ENCODE measurements around the gene DAAM2.

Gene DAAM2

DNA sequence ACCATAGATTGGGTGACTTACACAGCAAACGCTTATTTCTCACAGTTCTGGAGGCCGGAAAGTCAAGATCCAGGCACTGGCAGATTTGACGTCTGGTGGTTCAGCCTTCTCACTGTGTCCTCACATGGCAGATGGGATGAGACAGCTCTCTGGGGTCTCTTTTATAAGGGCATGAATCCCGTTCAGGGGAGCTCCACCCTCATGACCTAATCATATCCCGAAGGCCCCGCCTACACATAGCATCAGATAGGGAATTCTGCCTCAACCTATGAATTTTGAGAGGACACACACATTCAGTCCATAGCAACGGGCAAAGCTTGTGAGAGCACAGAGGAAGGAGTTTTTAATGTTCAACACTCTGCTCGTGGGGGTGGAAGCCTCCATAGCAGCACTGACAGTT lies 27.5 kb downstream of the DAAM2 start:
- DNase-seq = no peak

DNA sequence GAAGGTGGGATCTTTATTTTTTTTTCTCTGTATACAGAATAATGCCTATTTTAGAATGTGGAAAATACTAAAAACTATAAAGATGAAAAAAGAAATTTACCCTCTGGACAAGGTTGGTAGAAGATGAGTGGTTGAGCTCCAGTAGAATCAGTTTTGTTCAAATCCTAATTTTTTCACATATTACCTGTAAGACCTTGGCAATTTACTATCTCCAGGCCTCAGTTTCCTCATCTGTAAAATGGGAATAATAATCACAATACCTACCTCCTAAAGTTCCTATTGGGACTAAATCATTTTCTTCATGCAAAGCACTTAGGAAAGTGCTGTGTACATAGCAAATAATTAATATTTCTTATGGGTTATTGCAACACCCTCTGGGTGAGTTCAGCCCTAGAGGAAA lies 28.4 kb downstream of the DAAM2 start:
- no peak for DNase-seq

DNA sequence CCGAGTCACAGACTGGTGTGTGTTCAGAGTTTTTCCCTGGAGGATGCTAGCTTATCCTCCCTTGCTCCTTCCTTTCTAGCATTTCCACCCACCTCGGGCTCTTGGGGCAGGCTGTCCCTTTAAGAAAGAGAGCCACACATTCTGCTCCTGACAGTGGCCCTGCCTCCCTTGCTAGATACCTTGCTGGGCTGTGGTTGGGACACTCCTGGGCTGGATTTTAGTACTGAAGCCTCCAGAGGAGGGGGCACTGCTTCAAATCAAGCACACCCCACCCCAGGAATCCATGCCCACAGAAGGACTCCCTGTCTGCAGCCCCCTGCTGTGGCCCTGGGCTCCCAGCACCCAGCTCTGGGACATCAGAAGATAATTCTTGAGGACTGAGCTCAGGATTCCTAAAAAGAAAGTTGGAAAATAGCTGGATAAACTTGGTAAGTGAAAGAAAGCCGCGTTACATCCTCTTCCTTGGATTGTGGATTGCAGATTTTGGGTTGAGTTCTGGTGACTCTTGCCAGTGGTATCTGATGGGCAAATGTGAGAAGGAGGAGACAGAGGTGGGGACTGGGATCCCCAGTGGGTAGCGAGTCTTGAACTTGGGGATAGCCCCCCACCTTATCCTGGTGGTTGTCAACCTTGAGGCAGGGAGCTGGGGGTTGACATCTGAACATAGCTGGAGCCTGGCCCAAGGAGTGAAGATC lies 29.0 kb downstream of the DAAM2 start:
- DNase-seq = no peak

DNA sequence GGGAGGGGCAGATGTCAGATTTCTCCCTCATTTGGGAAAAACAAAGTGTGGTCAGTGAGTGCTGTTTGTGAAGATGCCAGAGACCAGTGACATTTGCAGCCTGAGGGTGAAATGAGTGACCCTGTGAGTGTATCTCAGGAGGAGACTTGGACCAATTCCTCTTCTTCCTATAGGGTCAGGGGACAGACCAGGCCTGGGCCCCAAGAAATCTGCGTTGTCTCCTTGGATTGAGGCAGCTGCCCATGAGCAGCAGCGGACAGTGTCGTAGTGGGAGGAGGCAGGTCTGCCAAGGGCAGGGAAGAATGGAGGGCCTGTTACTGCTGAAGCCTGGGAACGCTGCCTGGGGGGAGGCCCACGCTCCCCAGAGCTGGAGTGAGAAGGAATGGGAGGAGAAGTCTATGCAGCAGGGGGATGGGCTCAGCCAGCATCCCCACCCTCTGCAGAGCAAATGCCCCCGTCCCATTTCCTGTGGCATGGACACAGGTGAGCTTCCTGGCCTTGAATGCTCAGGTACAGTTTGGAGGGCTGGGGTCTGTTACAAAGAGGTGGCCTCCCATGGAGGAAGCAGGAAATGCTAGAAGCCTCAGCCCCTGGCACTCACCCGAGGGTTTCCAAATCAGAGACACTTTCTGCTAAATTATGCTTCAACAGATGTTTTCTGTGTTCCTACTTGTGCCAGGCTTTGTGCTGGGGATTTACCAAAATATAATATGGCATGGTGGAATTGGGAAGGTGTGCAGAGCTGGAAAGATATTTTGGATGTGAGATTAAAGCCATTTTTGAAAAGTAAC lies 29.8 kb downstream of the DAAM2 start:
- DNase-seq = no peak

DNA sequence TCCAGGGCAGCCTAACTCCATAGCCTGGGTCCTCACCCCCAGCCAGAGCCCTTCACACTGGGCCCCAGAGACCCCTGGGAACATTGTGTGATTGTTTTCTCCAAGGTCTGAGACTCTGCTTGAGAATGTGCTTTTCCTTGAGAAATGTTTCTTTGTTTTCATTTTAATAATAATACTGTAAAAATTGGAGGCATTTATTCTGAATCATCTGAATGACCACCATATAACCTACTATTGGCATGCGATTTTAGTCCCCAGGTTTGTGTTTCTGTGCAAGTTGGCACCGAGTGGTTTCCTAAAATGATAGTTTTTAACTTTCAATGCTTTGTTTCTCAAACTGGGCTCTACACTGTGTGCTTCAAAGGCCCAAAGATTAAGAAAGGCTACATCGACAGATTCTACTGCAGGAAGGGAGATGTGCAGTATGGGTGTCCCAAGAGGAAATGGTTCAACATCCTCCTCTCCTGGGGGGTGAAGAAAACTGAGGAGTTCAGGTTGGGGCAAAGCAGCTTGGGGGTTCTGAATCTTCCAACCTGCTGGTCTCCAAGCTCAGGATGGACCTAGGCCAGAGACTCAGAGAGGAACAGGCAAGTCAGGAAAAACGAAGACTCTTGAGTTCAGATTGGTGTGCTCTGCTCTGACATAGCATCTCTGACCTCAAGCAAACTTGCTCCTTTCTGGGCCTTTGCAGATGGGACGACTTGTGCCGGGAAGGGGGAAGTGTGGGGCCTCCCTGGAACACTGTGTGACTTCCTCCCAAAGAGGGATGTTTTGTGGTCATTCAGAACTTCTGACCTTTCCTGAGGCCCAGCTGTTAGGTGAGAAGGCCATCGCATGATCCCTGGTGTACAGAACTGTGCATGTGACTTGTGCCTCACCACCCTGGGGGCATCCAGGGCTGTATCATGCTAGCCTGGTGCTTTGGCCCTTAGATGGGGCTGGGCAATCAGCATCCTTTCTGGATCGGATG lies 31.0 kb downstream of the DAAM2 start:
- DNase-seq = no peak

DNA sequence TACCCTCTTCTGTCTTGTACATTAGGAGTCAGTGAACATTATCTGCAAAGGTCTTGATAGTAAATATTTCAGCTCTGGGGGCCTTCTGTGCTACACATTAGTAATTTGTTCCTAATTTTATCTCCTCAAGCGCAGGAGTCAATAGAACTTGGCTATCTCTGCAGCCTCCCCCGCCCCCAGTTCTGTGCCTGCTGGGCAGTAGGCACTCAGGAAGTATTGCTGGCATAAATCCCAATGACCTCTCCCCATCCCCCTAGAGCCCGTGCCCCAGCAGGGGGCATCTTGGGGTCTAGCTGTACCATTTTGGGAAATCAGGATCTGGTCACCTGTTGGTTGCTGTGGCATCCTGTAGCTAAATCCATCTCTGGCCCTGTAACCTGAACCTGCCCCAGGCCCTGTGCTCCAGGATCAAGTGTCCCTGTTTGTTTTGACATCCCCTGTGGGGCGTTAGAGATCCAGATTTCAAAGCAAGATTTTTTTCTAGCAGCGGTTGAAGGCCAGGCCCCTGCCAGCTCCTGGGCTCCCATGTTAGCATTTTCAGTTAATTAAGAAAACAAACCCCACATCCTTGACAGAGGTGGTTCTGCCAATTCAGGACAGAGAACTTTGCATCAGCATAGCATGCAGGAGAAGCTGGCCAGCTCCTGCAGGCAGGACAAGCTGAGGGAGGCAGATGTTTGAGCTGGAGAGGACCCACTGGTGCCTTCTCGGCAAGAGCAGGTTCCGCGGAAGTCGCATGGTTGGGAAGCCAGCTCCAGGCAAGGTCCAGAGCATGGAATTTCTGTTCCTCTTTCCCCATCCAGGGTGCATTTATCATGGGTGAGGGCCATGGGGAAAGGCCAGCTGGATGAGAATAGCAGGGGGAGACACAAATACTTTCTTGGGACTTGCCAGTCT lies 32.1 kb downstream of the DAAM2 start:
- peak; percentile 7 for DNase-seq

DNA sequence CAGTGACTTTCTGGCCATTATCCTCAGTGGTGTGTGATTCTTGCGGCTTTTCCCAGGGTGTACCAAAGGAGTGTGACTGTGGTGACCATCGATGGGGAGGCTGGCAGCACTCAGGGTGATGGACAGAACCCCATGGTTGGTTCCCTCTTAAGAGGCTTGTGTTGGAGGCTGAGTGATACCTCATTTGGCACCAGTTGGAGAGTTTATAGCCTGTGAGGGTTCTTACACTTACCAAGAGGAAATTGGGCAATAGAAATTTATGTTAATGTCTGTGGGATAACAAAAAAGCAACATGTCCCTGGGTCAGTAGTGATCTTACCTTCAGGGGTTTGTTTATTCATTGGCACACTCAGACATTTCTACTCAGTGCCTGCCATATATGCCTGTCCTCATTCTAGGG lies 37.2 kb downstream of the DAAM2 start:
- DNase-seq = no peak

DNA sequence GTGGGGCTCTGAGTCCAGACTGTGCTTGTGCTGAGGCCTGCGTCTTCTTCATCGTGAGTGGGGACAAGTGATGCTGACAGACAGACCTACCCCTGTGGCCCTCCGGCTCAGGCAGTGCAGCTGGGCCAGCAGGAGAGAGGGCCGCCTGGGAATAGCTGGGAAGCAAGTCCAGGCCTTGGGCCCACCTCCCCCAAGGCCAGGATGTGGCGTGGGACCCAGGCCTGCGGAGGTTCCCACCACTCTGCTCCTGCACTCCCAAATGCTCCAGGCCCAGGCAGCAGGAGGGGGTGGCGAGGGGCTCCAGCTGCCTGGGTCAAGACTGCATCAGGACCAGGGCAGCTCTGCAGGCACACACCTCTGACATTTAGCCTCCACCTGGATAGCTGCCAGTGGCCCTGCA lies 38.3 kb downstream of the DAAM2 start:
- DNase-seq = no peak

DNA sequence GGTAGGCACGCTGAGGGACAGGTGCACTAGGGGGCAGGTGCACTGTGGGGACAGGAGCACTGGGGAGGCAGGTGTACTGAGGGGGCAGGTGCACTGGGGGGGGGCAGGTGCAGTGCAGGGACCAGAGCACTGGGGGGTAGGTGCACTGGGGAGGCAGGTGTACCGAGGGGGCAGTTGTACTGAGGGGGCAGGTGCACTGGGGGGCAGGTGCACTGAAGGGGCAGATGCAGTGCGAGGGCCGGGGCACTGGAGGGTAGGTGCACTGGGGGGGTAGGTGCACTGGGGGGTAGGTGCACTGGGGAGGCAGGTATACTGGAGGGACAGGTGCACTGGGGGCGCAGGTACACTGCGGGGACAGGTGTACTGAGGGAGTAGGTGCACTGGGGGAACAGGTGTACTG lies 39.5 kb downstream of the DAAM2 start:
- no peak for DNase-seq

DNA sequence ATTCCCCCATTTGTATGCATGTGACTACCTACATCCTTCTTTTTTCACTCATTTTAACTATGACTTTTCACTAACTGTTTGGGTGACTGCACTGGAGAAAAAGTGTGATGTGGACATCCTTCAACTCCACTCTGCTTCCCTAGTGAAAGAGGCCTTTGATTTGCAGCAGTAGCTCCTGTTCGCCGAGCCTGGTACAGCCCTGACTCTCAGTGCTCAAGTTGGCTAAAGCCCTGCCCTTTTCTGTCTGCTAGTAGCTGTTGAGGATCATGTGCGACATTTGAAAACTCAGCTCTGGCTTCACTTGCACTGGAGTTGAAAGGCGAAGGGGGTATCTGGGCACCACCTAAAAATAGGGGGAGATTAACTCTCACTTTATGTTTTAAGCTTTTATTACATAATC lies 42.1 kb downstream of the DAAM2 start:
- DNase-seq = no peak

DNA sequence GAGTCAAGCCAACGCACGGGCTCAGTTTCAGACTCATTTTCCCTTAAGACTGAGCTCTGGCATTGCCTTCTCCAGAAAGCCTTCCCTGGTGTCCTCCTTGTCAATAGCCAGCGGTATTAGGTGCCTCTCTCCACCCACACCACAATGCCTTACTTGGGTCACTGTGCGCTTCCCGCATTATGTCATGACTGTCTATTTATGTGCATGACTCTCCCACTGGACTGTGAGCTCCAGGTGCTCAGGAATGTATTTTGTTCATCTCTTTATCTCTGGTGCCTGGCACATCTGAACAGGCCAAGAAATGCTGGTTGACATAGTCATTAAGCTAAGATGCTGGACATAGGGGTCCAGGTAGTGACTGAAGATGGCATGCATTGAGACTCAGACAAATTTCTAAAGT lies 42.7 kb downstream of the DAAM2 start:
- DNase-seq = no peak

DNA sequence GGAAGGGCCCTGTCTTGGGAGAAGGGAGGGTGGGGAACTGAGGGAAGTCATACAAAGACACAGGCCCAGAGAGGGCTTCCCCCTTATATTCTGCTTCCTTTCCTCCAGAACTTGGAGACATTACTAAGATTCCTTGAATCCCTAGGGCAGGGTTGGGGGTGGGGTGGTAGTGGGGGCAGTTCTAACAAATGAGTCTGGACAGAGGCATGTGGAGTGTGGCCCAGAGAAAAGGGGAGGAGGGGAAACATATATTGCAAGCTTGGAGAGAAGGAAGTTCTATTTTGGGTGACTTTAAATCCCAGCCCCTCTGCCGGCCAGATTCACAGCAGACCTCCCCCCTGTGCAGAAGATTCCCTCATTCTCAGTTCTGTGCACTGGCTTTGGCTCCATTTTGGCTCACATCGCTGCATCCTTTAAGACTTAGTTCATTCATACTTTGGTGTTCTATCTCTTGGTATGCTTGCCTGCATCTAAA lies 43.7 kb downstream of the DAAM2 start:
- DNase-seq = no peak

DNA sequence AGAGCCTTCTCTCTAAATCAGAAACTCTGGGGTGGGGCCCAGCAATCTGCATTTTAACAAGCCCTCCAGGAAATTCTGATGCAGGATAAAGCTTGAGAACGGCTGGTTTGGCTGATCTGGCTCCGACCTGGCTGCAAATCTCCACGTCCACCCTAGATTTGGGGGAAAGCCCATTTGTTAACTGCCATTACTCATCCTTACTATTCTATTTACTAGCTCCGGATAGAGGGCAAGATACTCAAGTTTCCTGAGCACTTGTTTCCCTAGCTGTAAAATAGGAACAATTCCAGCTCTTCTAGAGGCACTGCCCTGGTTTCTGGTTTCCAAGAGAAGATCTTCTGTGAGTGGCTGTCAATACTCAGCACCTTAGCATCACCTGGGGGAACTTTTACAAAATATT lies 44.4 kb downstream of the DAAM2 start:
- DNase-seq = no peak

DNA sequence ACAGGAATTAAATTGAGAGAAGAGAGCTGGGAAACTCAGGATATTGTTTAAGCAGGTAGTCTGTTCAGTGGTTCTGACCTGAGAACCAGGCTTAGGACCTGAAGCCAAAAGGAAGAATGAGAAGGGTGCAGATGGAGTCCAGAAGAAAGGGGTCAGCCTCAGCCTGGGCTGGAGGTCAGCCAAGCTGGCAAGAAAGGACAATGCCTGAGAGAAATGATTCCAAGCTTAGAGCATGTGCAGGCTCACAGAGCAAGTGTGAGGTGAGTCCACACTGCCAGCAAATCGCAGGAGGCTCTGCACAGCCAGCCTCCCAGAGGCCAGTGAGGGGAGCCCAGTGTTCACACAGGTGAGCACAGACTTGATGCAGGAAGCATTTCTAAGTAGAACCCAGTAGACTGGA lies 47.3 kb downstream of the DAAM2 start:
- no peak for DNase-seq

DNA sequence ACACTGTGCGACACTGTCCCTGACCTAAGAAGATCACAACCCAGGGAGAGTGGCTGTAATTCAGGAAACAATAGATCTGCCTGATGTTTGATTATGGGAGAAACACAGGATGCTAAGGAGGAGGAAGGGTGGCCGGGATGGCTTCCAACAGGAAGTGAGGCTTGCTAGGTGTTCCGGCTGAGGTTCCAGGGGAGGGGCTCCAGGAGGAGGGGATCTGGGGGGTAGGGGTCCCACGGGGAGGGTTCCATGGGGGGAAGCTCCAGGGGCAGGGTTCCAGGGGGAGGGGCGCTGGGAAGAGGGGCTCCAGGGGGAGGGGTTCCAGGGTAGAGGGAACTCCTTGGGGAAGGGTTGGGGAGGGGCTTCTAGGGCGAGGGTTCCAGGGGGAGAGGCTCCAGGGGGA lies 48.6 kb downstream of the DAAM2 start:
- no peak for DNase-seq

DNA sequence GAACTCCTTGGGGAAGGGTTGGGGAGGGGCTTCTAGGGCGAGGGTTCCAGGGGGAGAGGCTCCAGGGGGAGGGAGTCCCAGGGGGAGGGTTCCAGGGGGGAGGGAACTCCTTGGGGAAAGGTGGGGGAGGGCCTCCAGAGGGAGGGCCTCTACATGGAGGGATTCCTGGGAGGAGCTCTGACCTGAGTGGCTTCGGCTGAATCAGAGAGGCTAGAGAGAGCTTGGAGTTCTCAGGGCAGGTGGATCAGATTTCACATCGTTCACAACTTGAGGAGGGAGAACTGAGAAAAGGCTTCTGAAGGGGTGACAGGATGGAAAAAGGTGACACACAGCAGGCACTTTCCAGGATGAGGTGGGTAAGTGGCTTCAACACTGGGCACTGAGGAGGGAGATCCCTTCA lies 49.1 kb downstream of the DAAM2 start:
- DNase-seq = peak; percentile 27

DNA sequence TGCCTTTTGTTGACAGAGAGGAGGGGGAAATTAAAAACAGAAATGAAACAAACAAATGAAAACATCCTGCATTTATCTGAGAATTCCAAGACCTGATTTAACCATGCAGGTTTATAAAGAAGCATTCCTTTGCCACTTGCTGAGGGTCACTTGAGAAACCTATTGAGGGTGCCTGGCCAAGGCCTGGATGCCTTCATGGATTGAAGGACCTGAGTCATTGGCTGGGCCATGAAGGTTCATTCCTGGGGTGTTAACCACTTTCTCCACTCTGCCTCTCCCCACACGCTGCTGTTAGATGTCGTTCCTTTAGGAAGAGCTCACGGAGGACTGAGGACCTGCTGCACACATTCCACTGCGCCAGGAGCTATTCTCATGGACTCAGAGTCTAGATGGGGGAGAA lies 49.7 kb downstream of the DAAM2 start:
- no peak for DNase-seq

DNA sequence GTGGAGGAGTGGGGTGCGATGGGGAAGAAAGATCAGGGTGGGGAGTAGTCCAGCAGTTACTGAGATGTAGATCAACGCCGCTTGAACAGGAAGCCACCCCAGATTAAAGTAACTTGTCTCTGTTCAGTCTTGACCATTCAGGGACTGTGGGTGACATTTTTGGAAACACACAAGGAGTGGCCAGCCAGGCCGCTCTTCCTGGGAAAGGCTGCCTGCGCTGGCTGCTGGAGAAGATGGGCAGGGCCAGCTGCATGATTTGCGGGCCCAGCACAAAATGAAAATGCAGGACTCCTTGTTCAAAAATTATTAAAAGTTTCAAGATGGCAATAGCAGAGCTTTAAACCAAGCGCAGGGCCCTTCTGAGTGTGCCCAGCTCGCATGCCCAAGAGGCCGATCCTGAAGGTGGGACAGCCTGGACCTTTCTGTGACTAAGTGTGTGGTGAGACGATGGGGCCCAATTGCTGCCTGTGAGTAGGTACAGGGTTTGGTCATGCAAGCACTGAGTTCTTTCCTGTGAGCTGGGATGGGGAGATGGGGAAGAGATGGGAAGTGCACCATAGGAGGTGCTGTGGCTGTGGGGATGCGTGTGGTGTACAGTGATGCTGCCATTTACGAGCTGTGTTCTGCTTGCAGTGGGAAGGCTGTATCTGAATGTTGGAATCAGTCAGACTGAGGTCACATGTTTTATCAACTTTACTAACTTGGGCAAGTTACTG lies 51.3 kb downstream of the DAAM2 start:
- no peak for DNase-seq

DNA sequence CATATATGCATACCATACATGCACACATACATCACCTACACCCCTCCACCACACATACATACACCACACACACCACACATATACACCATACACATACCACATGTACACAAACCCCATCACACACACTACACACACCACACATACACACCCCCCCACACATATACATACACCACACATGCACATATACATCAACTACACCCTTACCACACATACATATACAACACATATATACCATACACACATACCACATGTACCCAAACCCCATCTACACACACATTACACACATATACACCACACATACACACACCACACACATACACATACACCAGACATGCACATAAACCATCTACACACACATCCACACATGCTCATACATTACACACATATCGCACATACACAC lies 52.7 kb downstream of the DAAM2 start:
- no peak for DNase-seq

DNA sequence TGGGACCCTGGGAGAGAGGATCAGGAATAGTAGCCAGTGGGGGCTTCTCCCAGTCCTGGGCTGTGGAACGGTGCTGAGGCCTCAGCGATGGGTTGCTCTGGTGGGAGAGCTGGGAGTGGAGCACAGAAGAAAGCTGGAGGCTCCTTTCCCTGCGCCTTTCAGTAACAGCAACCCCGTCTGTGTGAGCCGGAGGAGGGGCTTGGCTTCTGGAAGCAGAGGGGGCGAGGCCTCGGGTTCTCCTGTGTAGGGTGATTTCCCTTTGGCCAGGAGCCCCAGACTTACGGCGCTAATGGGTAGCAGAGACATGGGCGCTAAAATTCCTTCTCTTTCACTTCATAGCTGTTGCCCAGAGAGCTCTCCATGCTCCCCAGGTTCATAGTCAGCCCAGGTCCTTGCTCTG lies 55.0 kb downstream of the DAAM2 start:
- DNase-seq = no peak

DNA sequence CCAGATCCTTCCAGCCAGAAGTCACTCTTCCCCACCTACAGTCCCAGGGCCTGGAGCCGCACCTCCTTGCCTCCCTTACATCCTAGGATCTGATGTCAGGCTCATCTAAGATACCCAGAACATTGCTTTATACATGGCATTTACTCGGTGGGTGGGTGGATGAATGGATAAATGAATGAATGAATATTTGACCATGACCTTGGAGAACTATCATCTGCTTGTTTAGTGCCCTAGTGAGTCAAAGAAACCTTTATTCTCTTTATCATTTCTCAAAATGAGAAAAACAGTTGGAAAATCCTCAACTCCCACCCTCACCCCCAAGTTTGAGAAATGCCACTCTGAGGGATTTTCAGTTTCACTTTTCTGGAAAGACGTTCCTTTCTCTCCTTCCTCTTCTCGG lies 56.0 kb downstream of the DAAM2 start:
- DNase-seq = no peak

DNA sequence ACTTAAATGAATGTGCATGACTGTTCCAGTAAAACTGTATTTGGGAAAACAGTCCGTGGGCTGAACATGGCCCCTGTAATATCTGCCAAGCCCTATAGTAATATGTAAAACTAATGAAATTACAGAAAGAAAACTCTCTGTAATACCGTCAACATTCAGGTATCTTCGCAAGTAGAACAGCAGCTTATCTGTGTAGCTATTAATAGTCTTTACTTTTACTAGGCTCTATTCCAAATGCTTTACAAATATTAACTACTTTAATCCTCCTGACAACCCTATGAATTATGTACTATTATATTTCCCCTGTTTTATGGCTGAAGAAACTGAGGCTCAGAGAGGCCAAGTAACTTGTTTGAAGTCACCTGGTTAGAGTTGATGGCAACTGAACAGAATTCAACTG lies 57.1 kb downstream of the DAAM2 start:
- DNase-seq = no peak
